Measurements from ENCODE around the gene ACTR2.

ACTR2 gene

GRCh38 chr2:65228263-65228750 is 676 bp downstream of the ACTR2 start:
- Histone ChIP-seq H2AFZ (ENCODE audit: low read depth, low read length, severe bottlenecking) (no peak overlapping the region), H3K27ac (ENCODE audit: low read depth, low read length) (peak overlapping the region; percentile 99), H3K9ac (ENCODE audit: low read length) (peak overlapping the region; percentile 100), H3K4me3 (ENCODE audit: insufficient read depth, low read length, poor library complexity, severe bottlenecking) (peak overlapping the region; percentile 99), H3K9me2 (replicated peaks; ENCODE audit: insufficient read depth, low read length) (no peaks in the 10 kb centered on the region), H4K20me1 (ENCODE audit: low read depth, low read length) (peaks cover 18% of the 10 kb centered on the region), H3K36me3 (ENCODE audit: low read length) (peaks cover 11% of the 10 kb centered on the region; the same call in 1 of the 2 replicates), H3K79me2 (ENCODE audit: insufficient read depth, low read length) (peaks cover 79% of the 10 kb centered on the region), H3K27me3 (ENCODE audit: low read length) (no peaks in the 10 kb centered on the region), H3F3A (ENCODE audit: insufficient read depth) (peaks cover 30% of the 10 kb centered on the region), H3K9me3 (ENCODE audit: insufficient read depth, low read length) (no peaks in the 10 kb centered on the region), H3K4me2 (ENCODE audit: low read depth, low read length, poor library complexity, severe bottlenecking) (peak overlapping the region; percentile 71)
- TF ChIP-seq, protein P1, sequence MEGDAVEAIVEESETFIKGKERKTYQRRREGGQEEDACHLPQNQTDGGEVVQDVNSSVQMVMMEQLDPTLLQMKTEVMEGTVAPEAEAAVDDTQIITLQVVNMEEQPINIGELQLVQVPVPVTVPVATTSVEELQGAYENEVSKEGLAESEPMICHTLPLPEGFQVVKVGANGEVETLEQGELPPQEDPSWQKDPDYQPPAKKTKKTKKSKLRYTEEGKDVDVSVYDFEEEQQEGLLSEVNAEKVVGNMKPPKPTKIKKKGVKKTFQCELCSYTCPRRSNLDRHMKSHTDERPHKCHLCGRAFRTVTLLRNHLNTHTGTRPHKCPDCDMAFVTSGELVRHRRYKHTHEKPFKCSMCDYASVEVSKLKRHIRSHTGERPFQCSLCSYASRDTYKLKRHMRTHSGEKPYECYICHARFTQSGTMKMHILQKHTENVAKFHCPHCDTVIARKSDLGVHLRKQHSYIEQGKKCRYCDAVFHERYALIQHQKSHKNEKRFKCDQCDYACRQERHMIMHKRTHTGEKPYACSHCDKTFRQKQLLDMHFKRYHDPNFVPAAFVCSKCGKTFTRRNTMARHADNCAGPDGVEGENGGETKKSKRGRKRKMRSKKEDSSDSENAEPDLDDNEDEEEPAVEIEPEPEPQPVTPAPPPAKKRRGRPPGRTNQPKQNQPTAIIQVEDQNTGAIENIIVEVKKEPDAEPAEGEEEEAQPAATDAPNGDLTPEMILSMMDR (IDR thresholded peaks at IDR 0.05; ENCODE audit: insufficient read depth, low read length, poor library complexity, severe bottlenecking): no peak
- TF ChIP-seq EZH2phosphoT487 (conservative IDR thresholded peaks at IDR 0.05; ENCODE audit: low read length): no peak

- peaks cover 33% of the 10 kb centered on the region for H3F3A ChIP-seq (ENCODE audit: insufficient read depth)
- peak overlapping the region; percentile 100; the same call in 1 of the 2 replicates for H3K9ac ChIP-seq (ENCODE audit: low read length)
- no peaks in the 10 kb centered on the region for H3K27me3 ChIP-seq (ENCODE audit: low read length)
- H3K36me3 ChIP-seq (ENCODE audit: low read length): peaks cover 20% of the 10 kb centered on the region; the same call in 1 of the 2 replicates
- H2AFZ ChIP-seq (ENCODE audit: low read depth, low read length, severe bottlenecking): no peak overlapping the region
- no peaks in the 10 kb centered on the region for H3K9me2 ChIP-seq (replicated peaks; ENCODE audit: insufficient read depth, low read length)
- H3K79me2 ChIP-seq (ENCODE audit: insufficient read depth, low read length): peaks cover 97% of the 10 kb centered on the region
- no peak for TF ChIP-seq EZH2phosphoT487 (conservative IDR thresholded peaks at IDR 0.05; ENCODE audit: low read length)
- TF ChIP-seq, protein P1 (IDR thresholded peaks at IDR 0.05; ENCODE audit: insufficient read depth, low read length, poor library complexity, severe bottlenecking): no peak
- peaks cover 35% of the 10 kb centered on the region for H4K20me1 ChIP-seq (ENCODE audit: low read depth, low read length)
- H3K4me3 ChIP-seq (ENCODE audit: insufficient read depth, low read length, poor library complexity, severe bottlenecking): peak overlapping the region; percentile 99
- peak overlapping the region; percentile 71 for H3K4me2 ChIP-seq (ENCODE audit: low read depth, low read length, poor library complexity, severe bottlenecking)
- peak overlapping the region; percentile 50; the same call in 1 of the 2 replicates for H3K27ac ChIP-seq (ENCODE audit: low read depth, low read length)
- no peaks in the 10 kb centered on the region for H3K9me3 ChIP-seq (ENCODE audit: insufficient read depth, low read length)
These were observed 3.5 kb downstream of the ACTR2 start for GRCh38 chr2:65231121-65231520.

- TF ChIP-seq, protein P1 (IDR thresholded peaks at IDR 0.05; ENCODE audit: insufficient read depth, low read length, poor library complexity, severe bottlenecking): no peak
- TF ChIP-seq EZH2phosphoT487 (conservative IDR thresholded peaks at IDR 0.05; ENCODE audit: low read length): no peak
- peaks cover 41% of the 10 kb centered on the region for H4K20me1 ChIP-seq (ENCODE audit: low read depth, low read length)
- no peaks in the 10 kb centered on the region for H3K9me2 ChIP-seq (replicated peaks; ENCODE audit: insufficient read depth, low read length)
- H3F3A ChIP-seq (ENCODE audit: insufficient read depth): peaks cover 33% of the 10 kb centered on the region
- peak overlapping the region; percentile 71 for H3K4me2 ChIP-seq (ENCODE audit: low read depth, low read length, poor library complexity, severe bottlenecking)
- H3K4me3 ChIP-seq (ENCODE audit: insufficient read depth, low read length, poor library complexity, severe bottlenecking): no peak overlapping the region
- H2AFZ ChIP-seq (ENCODE audit: low read depth, low read length, severe bottlenecking): no peak overlapping the region
- peak overlapping the region; percentile 50 for H3K27ac ChIP-seq (ENCODE audit: low read depth, low read length)
- no peaks in the 10 kb centered on the region for H3K27me3 ChIP-seq (ENCODE audit: low read length)
- H3K9ac ChIP-seq (ENCODE audit: low read length): peak overlapping the region; percentile 100; the same call in 1 of the 2 replicates
- H3K36me3 ChIP-seq (ENCODE audit: low read length): peaks cover 20% of the 10 kb centered on the region; the same call in 1 of the 2 replicates
- no peaks in the 10 kb centered on the region for H3K9me3 ChIP-seq (ENCODE audit: insufficient read depth, low read length)
- H3K79me2 ChIP-seq (ENCODE audit: insufficient read depth, low read length): peaks cover 97% of the 10 kb centered on the region
These were observed 4.4 kb downstream of the ACTR2 start for GRCh38 chr2:65231892-65232477.

All from SU-DHL-6 (cell line).